ENCODE measurements around the gene GBGT1.
A peak's percentile ranks its signal among the peaks of the same experiment; 100 is the strongest.

The GBGT1 gene

GRCh38 chr9:133111808-133112662 is 51.7 kb downstream of the GBGT1 start:
- DNase-seq: no peak

- DNase-seq: no peak
Observed at GRCh38 chr9:133109931-133110650, 53.6 kb downstream of the GBGT1 start.

- no peak for DNase-seq
Observed at GRCh38 chr9:133108794-133109641, 54.7 kb downstream of the GBGT1 start.

GRCh38 chr9:133107961-133108793 is 55.5 kb downstream of the GBGT1 start:
- no peak for DNase-seq

GRCh38 chr9:133107245-133107722 is 56.4 kb downstream of the GBGT1 start:
- DNase-seq: no peak

- no peak for DNase-seq
Observed at GRCh38 chr9:133106511-133107244, 57.0 kb downstream of the GBGT1 start.

GRCh38 chr9:133105461-133105770 is 58.3 kb downstream of the GBGT1 start:
- DNase-seq: no peak

GRCh38 chr9:133104718-133105460 is 58.8 kb downstream of the GBGT1 start:
- no peak for DNase-seq

- DNase-seq: no peak
Observed at GRCh38 chr9:133103987-133104505, 59.7 kb downstream of the GBGT1 start.

- DNase-seq: peak; percentile 85
Observed at GRCh38 chr9:133103183-133103986, 60.3 kb downstream of the GBGT1 start.
